Measurements from ENCODE around the gene ASB18.

GRCh38 chr2:236223675-236224074, 40.5 kb downstream of the ASB18 start:
- TF ChIP-seq SIN3A (IDR thresholded peaks at IDR 0.05; ENCODE audit: borderline replicate concordance, insufficient read depth, low read length): no peak
- no peak for TF ChIP-seq REST (IDR thresholded peaks at IDR 0.05; ENCODE audit: insufficient read depth in 1 of 2, low read depth in 2 of 2, low read length in 2 of 2)
- no peak for TF ChIP-seq POLR2AphosphoS5 (IDR thresholded peaks at IDR 0.05; ENCODE audit: low read depth, low read length)
- TF ChIP-seq FOXP2 (optimal IDR thresholded peaks at IDR 0.05; ENCODE audit: borderline replicate concordance, extremely low read depth, extremely low read length, insufficient read depth): no peak
- TF ChIP-seq TAF1 (IDR thresholded peaks at IDR 0.05; ENCODE audit: borderline replicate concordance, insufficient read depth, low read length): no peak
